Measurements from ENCODE around the gene SRM.

GRCh38 chr1:11026903-11027302, 32.9 kb downstream of the SRM start:
- TF ChIP-seq POLR2AphosphoS5 (IDR thresholded peaks at IDR 0.05) (no peak), CTCF (IDR thresholded peaks at IDR 0.05) (no peak)
